AG09319 (cell line): ENCODE measurements around the gene TTC28.
"Not testable (repeated sequence)": the region's sequence is repeated elsewhere in the genome, so short reads cannot be mapped to it uniquely, and the experiment has no call there.

Experiments
- DNase-seq: peaks from one replicate; pipeline ENCODE4 v3.0.0-alpha.2; 2010; ENCODE audit warnings: low read depth; ENCODE audit errors: extremely low read depth
- CTCF ChIP-seq: IDR thresholded peaks from 2 replicates; pipeline ENCODE4 v1.5.1; 2011; ENCODE audit warnings: low read depth, mild to moderate bottlenecking, inconsistent platforms, low read length, moderate library complexity

The TTC28 gene

GRCh38 chr22:28574159-28574788 lies 105.4 kb downstream of the TTC28 start:
- DNase-seq = no peak

GRCh38 chr22:28570696-28571373 lies 108.8 kb downstream of the TTC28 start:
- no peak for TF ChIP-seq CTCF

More at GRCh38 chr22:28574159-28574788, 105.4 kb downstream of the TTC28 start:
- TF ChIP-seq CTCF = no peak

GRCh38 chr22:28568974-28569373 lies 110.7 kb downstream of the TTC28 start:
- not testable (repeated sequence) for DNase-seq

More at GRCh38 chr22:28570696-28571373, 108.8 kb downstream of the TTC28 start:
- no peak for DNase-seq

GRCh38 chr22:28568099-28568498 lies 111.5 kb downstream of the TTC28 start:
- no peak for TF ChIP-seq CTCF
- DNase-seq = no peak

GRCh38 chr22:28566920-28567499 lies 112.6 kb downstream of the TTC28 start:
- not testable (repeated sequence) for DNase-seq

- DNase-seq = no peak
- TF ChIP-seq CTCF = no peak
Observed at GRCh38 chr22:28563636-28564035, 116.0 kb downstream of the TTC28 start.

GRCh38 chr22:28562324-28562723 lies 117.3 kb downstream of the TTC28 start:
- no peak for DNase-seq
- no peak for TF ChIP-seq CTCF

GRCh38 chr22:28560743-28561101 lies 118.9 kb downstream of the TTC28 start:
- not testable (repeated sequence) for DNase-seq
